HepG2 (cell line): ENCODE data around the gene SPNS1. TPM values are rescaled to one million over a fixed set of nuclear protein-coding genes. Genes with fewer than 3 reads are reported as not detected.

Experiments used
- ATAC-seq: fragments of 200-7000 bp; cut with Tn5 transposase; 3 replicates; pipeline ENCODE4 v1.9.1; 2020; ENCODE audit warnings: mild to moderate bottlenecking, moderate library complexity
- BruUV-seq: library from RNA; stranded (reverse); fragments of 400-500 nt; replicated peaks from 2 replicates; lab custom pipeline; 2021; lab: Mats Ljungman, UMichigan
- CTCF ChIA-PET: fragments of 300-600 bp; formaldehyde crosslinking; extraction: SDS; loops from one replicate; lab custom pipeline; 2021; ENCODE audit warnings: low total read pairs, inconsistent platforms, low intra/inter-chr PET ratio; lab: Yijun Ruan, JAX
- POLR2A ChIA-PET: fragments of 350-600 bp; sonication (Branson Sonifier 250); formaldehyde crosslinking; loops from one replicate; lab custom pipeline; 2020; ENCODE audit warnings: antibody characterized with exemption, inconsistent platforms; lab: Yijun Ruan, JAX
- DNase-seq: peaks from one replicate; pipeline ENCODE4 v3.0.0-alpha.2; 2015; ENCODE audit warnings: low spot score
- FAIRE-seq: peaks from 3 replicates; lab custom pipeline; 2011; peaks lifted over from hg19 to GRCh38; lab: Jason Lieb, UNC
- H2AFZ ChIP-seq: one replicate; pipeline ENCODE4 v1.6.1; 2011; ENCODE audit warnings: low read length, inconsistent platforms
- H3K27ac ChIP-seq: fragments of 300-600 bp; 3 replicates; pipeline ENCODE4 v1.8.0; 2011; ENCODE audit warnings: mixed run types, mild to moderate bottlenecking, mixed read lengths, low read length, inconsistent platforms; ENCODE audit not compliant: insufficient read depth; ENCODE audit errors: extremely low read length
- H3K27me3 ChIP-seq, 2 experiments: fragments of 200-600 bp in 1 of 2; 2 replicates in 1 of 2; 3 replicates in 1 of 2; pipeline versions ENCODE4 v1.6.0 to v1.8.0; 2011; ENCODE audit warnings: low read length in 2 of 2, mild to moderate bottlenecking in 2 of 2, moderate library complexity in 2 of 2, inconsistent platforms in 1 of 2; ENCODE audit not compliant: insufficient read depth in 2 of 2, control insufficient read depth in 1 of 2
- H3K36me3 ChIP-seq, 2 experiments: fragments of 200-600 bp in 1 of 2; replicated peaks in 1 of 2; 2 replicates in 1 of 2; 3 replicates in 1 of 2; pipeline versions ENCODE4 v1.5.1 to v1.8.0; 2011; ENCODE audit warnings: low read length in 2 of 2, inconsistent platforms in 1 of 2; ENCODE audit not compliant: insufficient read depth in 2 of 2, control insufficient read depth in 1 of 2
- H3K4me1 ChIP-seq: 2 replicates; pipeline ENCODE4 v1.5.1; 2012; ENCODE audit warnings: low read length, inconsistent platforms; ENCODE audit not compliant: insufficient read depth
- H3K4me2 ChIP-seq: 2 replicates; pipeline ENCODE4 v1.6.0; 2011; ENCODE audit warnings: low read depth, low read length, inconsistent platforms
- H3K4me3 ChIP-seq, 3 experiments: fragments of 200-600 bp in 1 of 3; sonication (generic), shearing (Covaris generic) in 1 of 3; replicated peaks in 1 of 3; 2 replicates each; pipeline ENCODE4 v1.5.1; 2011 to 2016; ENCODE audit warnings: low read length in 3 of 3, inconsistent platforms in 2 of 3, low read depth in 2 of 3, mild to moderate bottlenecking in 2 of 3, control low read depth in 1 of 3, mixed read lengths in 1 of 3; ENCODE audit not compliant: insufficient read depth in 1 of 3
- H3K79me2 ChIP-seq: one replicate; pipeline ENCODE4 v1.6.1; 2011; ENCODE audit warnings: low read length, inconsistent platforms; ENCODE audit not compliant: insufficient read depth
- H3K9ac ChIP-seq: 2 replicates; pipeline ENCODE4 v1.6.0; 2011; ENCODE audit warnings: mild to moderate bottlenecking, low read depth, low read length, inconsistent platforms; ENCODE audit not compliant: insufficient read depth
- H3K9me3 ChIP-seq: 2 replicates; pipeline ENCODE4 v1.5.1; 2012; ENCODE audit warnings: mild to moderate bottlenecking, low read length
- H4K20me1 ChIP-seq: 2 replicates; pipeline ENCODE4 v1.6.0; 2011; ENCODE audit warnings: inconsistent platforms, mild to moderate bottlenecking, low read length, moderate library complexity; ENCODE audit not compliant: insufficient read depth
- PLRG1 ChIP-seq: fragments of 450-650 bp; conservative IDR thresholded peaks from 2 replicates; pipeline ENCODE4 v1.6.1; 2016
- PLSCR1 ChIP-seq: sonication (generic); formaldehyde crosslinking; IDR thresholded peaks from 2 replicates; pipeline ENCODE4 v1.5.0; 2020; ENCODE audit warnings: missing genetic modification reagents, mild to moderate bottlenecking, borderline replicate concordance
- REL ChIP-seq: sonication (generic); formaldehyde crosslinking; conservative IDR thresholded peaks from 2 replicates; pipeline ENCODE4 v1.8.0; 2022; ENCODE audit warnings: mild to moderate bottlenecking, missing genetic modification reagents, moderate library complexity
- RFXANK ChIP-seq: IDR thresholded peaks from 2 replicates; pipeline ENCODE4 v1.6.1; 2016
- RORA ChIP-seq: sonication (generic); formaldehyde crosslinking; IDR thresholded peaks from 2 replicates; pipeline ENCODE4 v1.5.0; 2020; ENCODE audit warnings: mild to moderate bottlenecking, missing genetic modification reagents, moderate library complexity
- ZBTB34 ChIP-seq: sonication (generic); formaldehyde crosslinking; IDR thresholded peaks from 2 replicates; pipeline ENCODE4 v1.8.0; 2022; ENCODE audit warnings: mild to moderate bottlenecking, missing genetic modification reagents
- ZFP62 ChIP-seq: sonication (generic); formaldehyde crosslinking; IDR thresholded peaks from 2 replicates; pipeline ENCODE4 v1.4.0; 2020; ENCODE audit warnings: missing genetic modification reagents
- ZNF44 ChIP-seq: sonication (generic); formaldehyde crosslinking; IDR thresholded peaks from 2 replicates; pipeline ENCODE4 v1.5.1; 2020; ENCODE audit warnings: mild to moderate bottlenecking, missing genetic modification reagents
- ZNF550 ChIP-seq: sonication (generic); formaldehyde crosslinking; IDR thresholded peaks from 2 replicates; pipeline ENCODE4 v1.4.0; 2020; ENCODE audit warnings: mild to moderate bottlenecking, missing genetic modification reagents, borderline replicate concordance
- WGBS: methylation state at CpG from one replicate; pipeline ENCODE4 v1.1.6; 2017; ENCODE audit warnings: low lambda C conversion rate; 5-methylcytosine and 5-hydroxymethylcytosine counted together
- in situ Hi-C: cut with HindIII; loops from 2 replicates; pipeline ENCODE4 v1.10.0; 2017; ENCODE audit warnings: low pct_unique_long_range_greater_than_20kb; ENCODE audit not compliant: extremely low pct_ligation_motif_present
- intact Hi-C: fragments of 100-400 bp; cut with micrococcal nuclease; formaldehyde crosslinking; loops from one replicate; pipeline ENCODE4 v1.10.0; 2022; ENCODE audit not compliant: unreplicated experiment
- polyA plus RNA-seq, 8 experiments: library from polyadenylated mRNA; depleted of rRNA in 3 of 8; stranded (reverse) in 7 of 8; unstranded in 1 of 8; fragments of >200 nt; fragmentation: Illumina TruSeq in 4 of 8; extraction: Trizol in 4 of 8; gene quantifications; 2 replicates each; pipeline versions ENCODE4 v1.2.1 to v1.2.3, GENCODE V29; 2011 to 2016; ENCODE audit warnings: low read depth in 4 of 8, missing spikeins in 1 of 8, mixed read lengths in 1 of 8; ENCODE audit not compliant: insufficient read depth in 1 of 8
- total RNA-seq, 5 experiments: library from RNA; depleted of rRNA; stranded (reverse); fragments of >200 nt; fragmentation: Illumina TruSeq; extraction: Trizol; gene quantifications; 2 replicates each; pipeline ENCODE4 v1.2.3, GENCODE V29; 2016; ENCODE audit warnings: low read depth in 1 of 5

Gene SPNS1
- total and polyA plus RNA-seq, 2 of the 13 experiments (the other 11 are each of a cell fraction or from before 2014, with no cell fraction given): 25.6 to 38.8 TPM

- ChIA-PET CTCF (no interaction called here), POLR2A (no interaction called here)
- Histone ChIP-seq H3K9ac (no peak overlapping the region), H2AFZ (no peak overlapping the region), H3K79me2 (no peaks in the 10 kb centered on the region), H3K36me3 (peaks cover 15 to 41% of the 10 kb centered on the region in 2 experiments; a peak in 4 of 5 replicates), H3K27me3 (no peaks in the 10 kb centered on the region), H3K27ac (no peak overlapping the region), H3K4me2 (no peak overlapping the region), H3K4me1 (peaks cover 2% of the 10 kb centered on the region), H4K20me1 (no peaks in the 10 kb centered on the region; the same call in 1 of the 2 replicates), H3K9me3 (no peaks in the 10 kb centered on the region), H3K4me3 (no peak overlapping the region)
- no peak for FAIRE-seq
- in situ Hi-C loops (no loop called here), intact Hi-C loops (no loop called here)
- ATAC-seq: no peak
- no TSS peak for BruUV-seq
- no peak for TF ChIP-seq RORA (CRISPR knock-in tag)
- no peak for TF ChIP-seq ZFP62 (CRISPR knock-in tag)
- no peak for TF ChIP-seq ZNF550 (CRISPR knock-in tag)
- no peak for TF ChIP-seq REL (CRISPR knock-in tag)
- no peak for TF ChIP-seq PLSCR1 (CRISPR knock-in tag)
- no peak for TF ChIP-seq ZNF44 (CRISPR knock-in tag)
- no peak for TF ChIP-seq RFXANK (CRISPR knock-in tag)
- TF ChIP-seq ZBTB34: no peak
- TF ChIP-seq PLRG1: no peak
- 89% methylated on average over 8 of the region's 9 CpGs for WGBS
- DNase-seq: no peak
Observed at GRCh38 chr16:28986046-28986445, 11.5 kb downstream of the SPNS1 start.
